Left lung (tissue), 10 donors: Measurements from ENCODE around the gene GDF2. TPM values are rescaled to one million over a fixed set of nuclear protein-coding genes. Genes with fewer than 3 reads are reported as not detected.
A peak's percentile ranks its signal among the peaks of the same experiment; 100 is the strongest.

Experiments
- ATAC-seq: fragments of 200-7000 bp; cut with Tn5 transposase; one replicate; pipeline ENCODE4 v1.9.1; 2020; ENCODE audit warnings: moderate library complexity
- DNase-seq, 4 donors: peaks; one replicate each; pipeline ENCODE4 v3.0.0-alpha.2; 2013 to 2020
- H3K27ac ChIP-seq, 2 donors: fragments of 200-600 bp; sonication (generic) in 1 of 2; one replicate each; pipeline versions ENCODE4 v1.5.0 to v1.8.0; 2020 to 2021
- H3K27me3 ChIP-seq, 2 donors: fragments of 200-600 bp; sonication (generic) in 1 of 2; one replicate each; pipeline versions ENCODE4 v1.5.0 to v1.8.0; 2020 to 2021
- H3K36me3 ChIP-seq, 2 donors: fragments of 200-600 bp; sonication (generic) in 1 of 2; one replicate each; pipeline versions ENCODE4 v1.5.0 to v1.8.0; 2020 to 2021
- H3K4me1 ChIP-seq, 2 donors: fragments of 200-600 bp; one replicate each; pipeline ENCODE4 v1.8.0; 2021
- H3K4me3 ChIP-seq, 2 donors: fragments of 200-600 bp; sonication (generic) in 1 of 2; one replicate each; pipeline versions ENCODE4 v1.5.0 to v1.8.0; 2020 to 2021; ENCODE audit warnings: mild to moderate bottlenecking in 1 of 2
- H3K9me3 ChIP-seq, 2 donors: fragments of 200-600 bp; sonication (generic) in 1 of 2; one replicate each; pipeline versions ENCODE4 v1.5.0 to v1.8.0; 2020 to 2021
- CTCF ChIP-seq, 2 donors: fragments of 200-600 bp; sonication (generic) in 1 of 2; IDR thresholded peaks; one replicate each; pipeline versions ENCODE4 v1.5.0 to v1.8.0; 2021; ENCODE audit warnings: antibody characterized with exemption in 2 of 2
- intact Hi-C, 2 donors: fragments of 100-400 bp; cut with DNase I; formaldehyde crosslinking; loops; one replicate each; pipeline versions ENCODE4 v1.11.2 to v1.14.2; 2022
- polyA plus RNA-seq, 6 donors: library from polyadenylated mRNA; unstranded; fragments of 120-200 nt; gene quantifications; one replicate each; pipeline ENCODE4 v1.2.1, GENCODE V29; 2013; ENCODE audit not compliant: insufficient read length in 6 of 6
- total RNA-seq, 2 donors: library from RNA; stranded (reverse); fragmentation: NEBNext Ultra II Directional; extraction: Animal tissue kit (Norgen Biotek cat#: 25700); gene quantifications; one replicate each; pipeline ENCODE4 v1.2.1, GENCODE V29; 2021
- donor health status: DM: no; HTN: yes; CAD: no.
- donor health status: DM: no; HTN: no; CAD: no.

The GDF2 gene
- total and polyA plus RNA-seq, 8 donors: 0.20 to 0.39 (median 0.23) TPM; not detected in 2

GRCh38 chr10:47360419-47361040 is 38.3 kb downstream of the GDF2 start:
- ATAC-seq (no peak), DNase-seq (no peak)
- H3K4me1 ChIP-seq: no peaks in the 10 kb centered on the region
- H3K4me3 ChIP-seq: no peak overlapping the region
- H3K27ac ChIP-seq: no peak overlapping the region
- intact Hi-C loops: no loop called here
- H3K36me3 ChIP-seq: no peaks in the 10 kb centered on the region
- H3K9me3 ChIP-seq: no peaks in the 10 kb centered on the region
- TF ChIP-seq CTCF (IDR thresholded peaks at IDR 0.05): no peak
- H3K27me3 ChIP-seq: no peaks in the 10 kb centered on the region

- DNase-seq (no peak), ATAC-seq (peak; percentile 84)
- Histone ChIP-seq H3K27ac (no peak overlapping the region), H3K4me1 (no peaks in the 10 kb centered on the region), H3K27me3 (no peaks in the 10 kb centered on the region), H3K9me3 (no peaks in the 10 kb centered on the region), H3K4me3 (no peak overlapping the region), H3K36me3 (no peaks in the 10 kb centered on the region)
- TF ChIP-seq CTCF (IDR thresholded peaks at IDR 0.05): peak; percentile 67 to 73
- intact Hi-C loops: no loop called here
These were observed 39.0 kb downstream of the GDF2 start for GRCh38 chr10:47361293-47361692.

- intact Hi-C loops: no loop called here
- no peaks in the 10 kb centered on the region for H3K4me1 ChIP-seq
- H3K27me3 ChIP-seq: no peaks in the 10 kb centered on the region
- no peaks in the 10 kb centered on the region for H3K9me3 ChIP-seq
- no peak overlapping the region for H3K27ac ChIP-seq
- TF ChIP-seq CTCF (IDR thresholded peaks at IDR 0.05): no peak
- ATAC-seq (no peak), DNase-seq (no peak)
- H3K36me3 ChIP-seq: no peaks in the 10 kb centered on the region
- H3K4me3 ChIP-seq: no peak overlapping the region
These were observed 39.9 kb downstream of the GDF2 start for GRCh38 chr10:47362199-47362598.

- Histone ChIP-seq H3K27ac (no peak overlapping the region), H3K9me3 (no peaks in the 10 kb centered on the region), H3K4me1 (no peaks in the 10 kb centered on the region), H3K36me3 (no peaks in the 10 kb centered on the region), H3K4me3 (no peak overlapping the region), H3K27me3 (no peaks in the 10 kb centered on the region)
- DNase-seq (no peak), ATAC-seq (no peak)
- no peak for TF ChIP-seq CTCF (IDR thresholded peaks at IDR 0.05)
- intact Hi-C loops: no loop called here
These were observed 41.5 kb downstream of the GDF2 start for GRCh38 chr10:47363781-47364180.

- intact Hi-C loops: no loop called here
- DNase-seq (no peak), ATAC-seq (no peak)
- H3K27me3 ChIP-seq: no peaks in the 10 kb centered on the region
- TF ChIP-seq CTCF (IDR thresholded peaks at IDR 0.05): no peak
- H3K36me3 ChIP-seq: no peaks in the 10 kb centered on the region
- H3K4me1 ChIP-seq: no peaks in the 10 kb centered on the region
- no peak overlapping the region for H3K4me3 ChIP-seq
- no peak overlapping the region for H3K27ac ChIP-seq
- H3K9me3 ChIP-seq: no peaks in the 10 kb centered on the region
These were observed 42.1 kb downstream of the GDF2 start for GRCh38 chr10:47364366-47364765.
